PC-9 (cell line): Measurements from ENCODE around the gene CCL3.

Experiments
- EZH2 ChIP-seq: fragments of 200-600 bp; sonication (generic); IDR thresholded peaks from 2 replicates; pipeline ENCODE4 v1.8.0; 2017; ENCODE audit warnings: antibody characterized with exemption, low read depth
- TF ChIP-seq, protein P1 (sequence below): fragments of 200-600 bp; sonication (generic); conservative IDR thresholded peaks from 2 replicates; pipeline ENCODE4 v1.6.1; 2017; ENCODE audit warnings: mixed run types, antibody characterized with exemption, mild to moderate bottlenecking, moderate library complexity

GRCh38 chr17:36132421-36132831, 42.5 kb upstream of the CCL3 start:
- TF ChIP-seq, protein P1, sequence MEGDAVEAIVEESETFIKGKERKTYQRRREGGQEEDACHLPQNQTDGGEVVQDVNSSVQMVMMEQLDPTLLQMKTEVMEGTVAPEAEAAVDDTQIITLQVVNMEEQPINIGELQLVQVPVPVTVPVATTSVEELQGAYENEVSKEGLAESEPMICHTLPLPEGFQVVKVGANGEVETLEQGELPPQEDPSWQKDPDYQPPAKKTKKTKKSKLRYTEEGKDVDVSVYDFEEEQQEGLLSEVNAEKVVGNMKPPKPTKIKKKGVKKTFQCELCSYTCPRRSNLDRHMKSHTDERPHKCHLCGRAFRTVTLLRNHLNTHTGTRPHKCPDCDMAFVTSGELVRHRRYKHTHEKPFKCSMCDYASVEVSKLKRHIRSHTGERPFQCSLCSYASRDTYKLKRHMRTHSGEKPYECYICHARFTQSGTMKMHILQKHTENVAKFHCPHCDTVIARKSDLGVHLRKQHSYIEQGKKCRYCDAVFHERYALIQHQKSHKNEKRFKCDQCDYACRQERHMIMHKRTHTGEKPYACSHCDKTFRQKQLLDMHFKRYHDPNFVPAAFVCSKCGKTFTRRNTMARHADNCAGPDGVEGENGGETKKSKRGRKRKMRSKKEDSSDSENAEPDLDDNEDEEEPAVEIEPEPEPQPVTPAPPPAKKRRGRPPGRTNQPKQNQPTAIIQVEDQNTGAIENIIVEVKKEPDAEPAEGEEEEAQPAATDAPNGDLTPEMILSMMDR, result no peak
- no peak for TF ChIP-seq EZH2
